Endothelial cell of umbilical vein (primary cell): Measurements from ENCODE around the gene NUDT12. TPM values are rescaled to one million over a fixed set of nuclear protein-coding genes. Genes with fewer than 3 reads are reported as not detected.

Experiments
- BruUV-seq: library from RNA; stranded (reverse); fragments of 400-500 nt; replicated peaks from 2 replicates; lab custom pipeline; 2021; lab: Mats Ljungman, UMichigan
- CTCF ChIA-PET: fragments of 300-600, 350-600 bp; sonication (Branson Sonifier 250); formaldehyde crosslinking; loops from one replicate; lab custom pipeline; 2021; ENCODE audit warnings: antibody characterized with exemption, inconsistent platforms; lab: Charles Lee
- POLR2A ChIA-PET: fragments of 300-600, 350-600 bp; sonication (Branson Sonifier 250); formaldehyde crosslinking; loops from one replicate; lab custom pipeline; 2021; ENCODE audit warnings: antibody characterized with exemption, inconsistent platforms; lab: Charles Lee
- DNase-seq: peaks from one replicate; pipeline ENCODE4 v3.0.0-alpha.2; 2011; ENCODE audit warnings: low read depth, low spot score
- FAIRE-seq: peaks from 2 replicates; lab custom pipeline; 2011; peaks lifted over from hg19 to GRCh38; lab: Jason Lieb, UNC
- H2AFZ ChIP-seq: 2 replicates; pipeline ENCODE4 v1.6.0; 2012; ENCODE audit warnings: low read depth, low read length, control low read depth, inconsistent platforms
- H3K27ac ChIP-seq: 2 replicates; pipeline ENCODE4 v1.5.1; 2011; ENCODE audit warnings: low read depth, mild to moderate bottlenecking, control low read depth, low read length, moderate library complexity; ENCODE audit not compliant: insufficient read depth
- H3K27me3 ChIP-seq, 2 experiments: 2 replicates each; pipeline versions ENCODE4 v1.6.0 to v1.6.1; 2011; ENCODE audit warnings: low read length in 2 of 2, mixed read lengths in 1 of 2; ENCODE audit not compliant: control insufficient read depth in 2 of 2, insufficient read depth in 2 of 2
- H3K36me3 ChIP-seq, 2 experiments: 2 replicates in 1 of 2; 3 replicates in 1 of 2; pipeline ENCODE4 v1.5.1; 2011; ENCODE audit warnings: low read length in 2 of 2, mild to moderate bottlenecking in 1 of 2, moderate library complexity in 1 of 2; ENCODE audit not compliant: control insufficient read depth in 2 of 2, insufficient read depth in 2 of 2; ENCODE audit errors: extremely low read depth in 1 of 2
- H3K4me1 ChIP-seq: 3 replicates; pipeline ENCODE4 v1.5.1; 2011; ENCODE audit warnings: mild to moderate bottlenecking, low read length; ENCODE audit not compliant: control insufficient read depth, insufficient read depth; ENCODE audit errors: extremely low read depth
- H3K4me2 ChIP-seq: 2 replicates; pipeline ENCODE4 v1.6.1; 2011; ENCODE audit warnings: low read length, control low read depth, mixed read lengths; ENCODE audit not compliant: insufficient read depth
- H3K4me3 ChIP-seq, 3 experiments: fragments of 200-600 bp in 1 of 3; sonication (generic), shearing (Covaris generic) in 1 of 3; replicated peaks in 1 of 3; 2 replicates each; pipeline ENCODE4 v1.5.1; 2011 to 2016; ENCODE audit warnings: control low read depth in 3 of 3, low read length in 3 of 3, mild to moderate bottlenecking in 2 of 3, inconsistent platforms in 1 of 3, low read depth in 1 of 3, moderate library complexity in 1 of 3; ENCODE audit not compliant: insufficient read depth in 1 of 3
- H3K79me2 ChIP-seq: 2 replicates; pipeline ENCODE4 v1.6.0; 2012; ENCODE audit warnings: low read length, inconsistent platforms; ENCODE audit not compliant: control insufficient read depth, insufficient read depth
- H3K9ac ChIP-seq: replicated peaks from 2 replicates; pipeline ENCODE3; 2011; ENCODE audit warnings: low read length, control low read depth; ENCODE audit not compliant: insufficient read depth; ENCODE audit errors: extremely low read depth
- H3K9me1 ChIP-seq: replicated peaks from 3 replicates; pipeline ENCODE4 v1.6.0; 2011; ENCODE audit warnings: mild to moderate bottlenecking, low read length; ENCODE audit not compliant: control insufficient read depth, insufficient read depth; ENCODE audit errors: extremely low read depth
- H3K9me3 ChIP-seq: replicated peaks from 2 replicates; pipeline ENCODE4 v1.5.1; 2012; ENCODE audit warnings: low read length, inconsistent platforms; ENCODE audit not compliant: control insufficient read depth, insufficient read depth
- H4K20me1 ChIP-seq: replicated peaks from 2 replicates; pipeline ENCODE3; 2011; ENCODE audit warnings: mild to moderate bottlenecking, low read length; ENCODE audit not compliant: control insufficient read depth, insufficient read depth; ENCODE audit errors: extremely low read depth
- EZH2 ChIP-seq: IDR thresholded peaks from 2 replicates; pipeline ENCODE4 v1.6.1; 2012; ENCODE audit warnings: borderline replicate concordance, low read depth, mild to moderate bottlenecking, moderate library complexity, low read length, inconsistent platforms; ENCODE audit not compliant: severe bottlenecking
- FOS ChIP-seq: IDR thresholded peaks from 2 replicates; pipeline ENCODE4 v1.6.1; 2011; ENCODE audit warnings: mild to moderate bottlenecking, low read length, moderate library complexity, borderline replicate concordance; ENCODE audit not compliant: insufficient read depth
- GATA2 ChIP-seq: IDR thresholded peaks from 2 replicates; pipeline ENCODE4 v1.7.0; 2011; ENCODE audit warnings: low read depth, mild to moderate bottlenecking, moderate library complexity, mixed read lengths, low read length; ENCODE audit not compliant: insufficient read length, insufficient read depth
- JUN ChIP-seq: IDR thresholded peaks from 2 replicates; pipeline ENCODE4 v1.6.1; 2011; ENCODE audit warnings: borderline replicate concordance, low read depth; ENCODE audit not compliant: insufficient read length, insufficient read depth
- MYC ChIP-seq: IDR thresholded peaks from one replicate; pipeline ENCODE4 v1.6.1; 2011; ENCODE audit warnings: mild to moderate bottlenecking, low read depth, low read length
- POLR2A ChIP-seq: IDR thresholded peaks from 2 replicates; pipeline ENCODE4 v1.6.1; 2012; ENCODE audit warnings: low read depth, mild to moderate bottlenecking, control low read depth, low read length
- POLR2AphosphoS5 ChIP-seq: IDR thresholded peaks from 2 replicates; pipeline ENCODE4 v1.6.1; 2012; ENCODE audit warnings: low read depth, mild to moderate bottlenecking, control low read depth, low read length, moderate library complexity; ENCODE audit not compliant: insufficient read depth
- dilution Hi-C: fragments of 300-500 bp; cut with MboI; formaldehyde crosslinking; loops from one replicate; pipeline ENCODE4 v1.15.0; 2019; ENCODE audit warnings: low sequenced_read_pairs; ENCODE audit not compliant: extremely low pct_ligation_motif_present
- intact Hi-C: fragments of 100-400 bp; cut with micrococcal nuclease; formaldehyde crosslinking; loops from one replicate; pipeline ENCODE4 v1.10.0; 2022
- polyA plus RNA-seq, 4 experiments: library from polyadenylated mRNA; depleted of rRNA in 3 of 4; stranded (reverse) in 3 of 4; unstranded in 1 of 4; fragments of >200 nt; gene quantifications; 2 replicates each; pipeline versions ENCODE4 v1.2.1 to v1.2.3, GENCODE V29; 2011 to 2012; ENCODE audit warnings: missing spikeins in 1 of 4
- total RNA-seq: library from RNA; stranded (reverse); gene quantifications from 2 replicates; pipeline ENCODE4 v1.2.3, GENCODE V29; 2021
- TF ChIP-seq, protein P1 (sequence below): IDR thresholded peaks from 2 replicates; pipeline ENCODE4 v1.6.1; 2011; ENCODE audit not compliant: insufficient read depth, insufficient read length
- TF ChIP-seq, protein P2 (sequence below), 2 donors: IDR thresholded peaks; 1 replicate in 1 of 2; 2 replicates in 1 of 2; pipeline ENCODE4 v1.5.1; 2011; ENCODE audit warnings: low read length in 2 of 2, mild to moderate bottlenecking in 2 of 2, moderate library complexity in 2 of 2, control low read depth in 1 of 2, inconsistent platforms in 1 of 2, low read depth in 1 of 2; ENCODE audit not compliant: insufficient read depth in 1 of 2; ENCODE audit errors: extremely low read depth in 1 of 2

Gene NUDT12
- total and polyA plus RNA-seq, 2 donors (not counting 3 experiments of a cell fraction or from before 2014, with no cell fraction given), result 1.3 to 4.9 TPM

DNA sequence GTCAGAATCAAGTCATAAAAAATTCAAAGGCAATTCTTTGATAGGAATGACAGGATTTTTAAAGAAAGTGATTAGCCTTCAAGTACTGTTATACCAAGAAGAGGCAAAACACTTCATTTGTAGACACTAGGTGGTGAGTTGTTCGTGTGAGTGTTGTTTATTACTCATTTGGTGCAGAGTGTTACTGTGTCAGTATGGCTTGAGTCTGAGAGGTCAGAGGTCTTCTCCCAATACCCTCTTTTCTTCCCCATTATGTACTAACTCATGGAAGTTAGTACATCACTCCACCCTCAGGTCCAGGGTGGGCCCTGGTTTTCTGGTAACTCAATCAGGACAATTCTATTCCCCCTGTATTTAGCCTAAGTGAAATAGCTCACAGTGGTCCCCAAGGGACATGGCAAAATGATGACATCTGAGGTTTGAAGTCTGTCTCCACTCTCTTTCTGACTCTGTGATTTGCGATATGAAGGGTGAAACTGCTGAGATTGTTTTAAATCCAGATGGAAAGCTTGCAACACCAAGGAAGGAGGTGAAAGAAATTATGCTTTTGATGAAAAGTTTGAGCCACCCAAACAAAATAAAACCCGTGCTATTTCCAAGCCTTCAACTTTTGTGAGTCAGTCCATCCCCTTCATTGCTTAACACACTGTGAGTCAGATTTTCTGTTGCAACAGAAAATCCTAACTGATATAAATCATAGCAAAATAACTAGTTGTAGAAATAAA, 56.8 kb downstream of the NUDT12 start:
- dilution Hi-C loops (no loop called here), intact Hi-C loops (no loop called here)
- Histone ChIP-seq H4K20me1 (no peaks in the 10 kb centered on the region), H3K4me3 (no peak overlapping the region), H3K36me3 (no peaks in the 10 kb centered on the region), H2AFZ (no peak overlapping the region), H3K27ac (no peak overlapping the region), H3K9me3 (no peaks in the 10 kb centered on the region), H3K79me2 (no peaks in the 10 kb centered on the region), H3K9ac (no peak overlapping the region), H3K27me3 (no peaks in the 10 kb centered on the region), H3K9me1 (no peaks in the 10 kb centered on the region), H3K4me2 (no peak overlapping the region), H3K4me1 (no peaks in the 10 kb centered on the region)
- DNase-seq, result no peak
- TF ChIP-seq, protein P1, sequence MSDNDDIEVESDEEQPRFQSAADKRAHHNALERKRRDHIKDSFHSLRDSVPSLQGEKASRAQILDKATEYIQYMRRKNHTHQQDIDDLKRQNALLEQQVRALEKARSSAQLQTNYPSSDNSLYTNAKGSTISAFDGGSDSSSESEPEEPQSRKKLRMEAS, result no peak
- TF ChIP-seq MYC, result no peak
- TF ChIP-seq POLR2AphosphoS5, result no peak
- TF ChIP-seq GATA2, result no peak
- TF ChIP-seq, protein P2, sequence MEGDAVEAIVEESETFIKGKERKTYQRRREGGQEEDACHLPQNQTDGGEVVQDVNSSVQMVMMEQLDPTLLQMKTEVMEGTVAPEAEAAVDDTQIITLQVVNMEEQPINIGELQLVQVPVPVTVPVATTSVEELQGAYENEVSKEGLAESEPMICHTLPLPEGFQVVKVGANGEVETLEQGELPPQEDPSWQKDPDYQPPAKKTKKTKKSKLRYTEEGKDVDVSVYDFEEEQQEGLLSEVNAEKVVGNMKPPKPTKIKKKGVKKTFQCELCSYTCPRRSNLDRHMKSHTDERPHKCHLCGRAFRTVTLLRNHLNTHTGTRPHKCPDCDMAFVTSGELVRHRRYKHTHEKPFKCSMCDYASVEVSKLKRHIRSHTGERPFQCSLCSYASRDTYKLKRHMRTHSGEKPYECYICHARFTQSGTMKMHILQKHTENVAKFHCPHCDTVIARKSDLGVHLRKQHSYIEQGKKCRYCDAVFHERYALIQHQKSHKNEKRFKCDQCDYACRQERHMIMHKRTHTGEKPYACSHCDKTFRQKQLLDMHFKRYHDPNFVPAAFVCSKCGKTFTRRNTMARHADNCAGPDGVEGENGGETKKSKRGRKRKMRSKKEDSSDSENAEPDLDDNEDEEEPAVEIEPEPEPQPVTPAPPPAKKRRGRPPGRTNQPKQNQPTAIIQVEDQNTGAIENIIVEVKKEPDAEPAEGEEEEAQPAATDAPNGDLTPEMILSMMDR (IDR thresholded peaks at IDR 0.05; ENCODE audit: extremely low read depth in 1 of 2, insufficient read depth in 1 of 2, low read depth in 1 of 2, low read length in 2 of 2), result no peak
- TF ChIP-seq FOS, result no peak
- TF ChIP-seq POLR2A, result no peak
- TF ChIP-seq EZH2, result no peak
- no peak for TF ChIP-seq JUN
- BruUV-seq, result no TSS peak
- FAIRE-seq, result no peak
- ChIA-PET POLR2A (no interaction called here), CTCF (interaction anchor here (1.3 kb wide), 1 partner anchor 8 kb away, joined by 3 read pairs; no protein-coding TSS in a partner anchor)
